Kidney epithelial cell (primary cell): ENCODE results near the gene GDF2. TPM values are rescaled to one million over a fixed set of nuclear protein-coding genes. Genes with fewer than 3 reads are reported as not detected.

Source experiments
- DNase-seq: peaks from one replicate; pipeline ENCODE4 v3.0.0-alpha.2; 2010; ENCODE audit warnings: low read depth
- H3K27me3 ChIP-seq: 2 replicates; pipeline ENCODE4 v1.6.0; 2011; ENCODE audit warnings: low read length; ENCODE audit not compliant: control insufficient read depth, insufficient read depth
- H3K36me3 ChIP-seq: 2 replicates; pipeline ENCODE4 v1.5.1; 2011; ENCODE audit warnings: low read length; ENCODE audit not compliant: control insufficient read depth, insufficient read depth
- H3K4me3 ChIP-seq: 2 replicates; pipeline ENCODE4 v1.5.1; 2011; ENCODE audit warnings: low read depth, mild to moderate bottlenecking, control low read depth, low read length
- total RNA-seq: library from RNA; depleted of rRNA; stranded (reverse); fragments of >200 nt; gene quantifications from 2 replicates; pipeline ENCODE4 v1.2.3, GENCODE V29; 2015
- TF ChIP-seq, protein P1 (sequence below): IDR thresholded peaks from 2 replicates; pipeline ENCODE4 v1.5.1; 2011; ENCODE audit warnings: mild to moderate bottlenecking, moderate library complexity, low read length, control low read depth, inconsistent platforms; ENCODE audit not compliant: insufficient read depth, poor library complexity, severe bottlenecking

GDF2 gene
- total RNA-seq, 1 donor from 2014 or later = not detected

DNA sequence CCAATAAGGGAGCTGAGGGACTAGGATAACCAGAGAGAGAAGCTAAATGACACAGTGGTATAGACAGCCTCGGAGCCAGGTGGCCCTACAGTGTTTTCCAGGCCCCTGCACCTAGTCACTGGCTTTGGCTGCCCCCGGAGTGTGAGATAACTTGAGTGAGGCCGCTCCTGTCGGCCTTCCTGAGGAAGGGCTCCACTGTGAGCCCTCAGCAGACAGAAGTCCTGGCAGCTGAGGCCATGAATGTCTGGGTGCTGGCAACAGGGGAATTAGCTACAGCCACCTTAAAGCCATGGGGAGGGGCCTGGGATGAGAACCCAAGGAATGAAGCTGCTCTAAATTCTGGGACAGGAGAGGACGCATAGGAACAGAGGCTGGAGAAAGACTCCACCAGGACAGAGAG is 26.8 kb upstream of the GDF2 start:
- peaks cover 36% of the 10 kb centered on the region for H3K27me3 ChIP-seq
- H3K4me3 ChIP-seq = no peak overlapping the region
- DNase-seq = no peak
- TF ChIP-seq, protein P1, sequence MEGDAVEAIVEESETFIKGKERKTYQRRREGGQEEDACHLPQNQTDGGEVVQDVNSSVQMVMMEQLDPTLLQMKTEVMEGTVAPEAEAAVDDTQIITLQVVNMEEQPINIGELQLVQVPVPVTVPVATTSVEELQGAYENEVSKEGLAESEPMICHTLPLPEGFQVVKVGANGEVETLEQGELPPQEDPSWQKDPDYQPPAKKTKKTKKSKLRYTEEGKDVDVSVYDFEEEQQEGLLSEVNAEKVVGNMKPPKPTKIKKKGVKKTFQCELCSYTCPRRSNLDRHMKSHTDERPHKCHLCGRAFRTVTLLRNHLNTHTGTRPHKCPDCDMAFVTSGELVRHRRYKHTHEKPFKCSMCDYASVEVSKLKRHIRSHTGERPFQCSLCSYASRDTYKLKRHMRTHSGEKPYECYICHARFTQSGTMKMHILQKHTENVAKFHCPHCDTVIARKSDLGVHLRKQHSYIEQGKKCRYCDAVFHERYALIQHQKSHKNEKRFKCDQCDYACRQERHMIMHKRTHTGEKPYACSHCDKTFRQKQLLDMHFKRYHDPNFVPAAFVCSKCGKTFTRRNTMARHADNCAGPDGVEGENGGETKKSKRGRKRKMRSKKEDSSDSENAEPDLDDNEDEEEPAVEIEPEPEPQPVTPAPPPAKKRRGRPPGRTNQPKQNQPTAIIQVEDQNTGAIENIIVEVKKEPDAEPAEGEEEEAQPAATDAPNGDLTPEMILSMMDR = no peak
- no peaks in the 10 kb centered on the region for H3K36me3 ChIP-seq

DNA sequence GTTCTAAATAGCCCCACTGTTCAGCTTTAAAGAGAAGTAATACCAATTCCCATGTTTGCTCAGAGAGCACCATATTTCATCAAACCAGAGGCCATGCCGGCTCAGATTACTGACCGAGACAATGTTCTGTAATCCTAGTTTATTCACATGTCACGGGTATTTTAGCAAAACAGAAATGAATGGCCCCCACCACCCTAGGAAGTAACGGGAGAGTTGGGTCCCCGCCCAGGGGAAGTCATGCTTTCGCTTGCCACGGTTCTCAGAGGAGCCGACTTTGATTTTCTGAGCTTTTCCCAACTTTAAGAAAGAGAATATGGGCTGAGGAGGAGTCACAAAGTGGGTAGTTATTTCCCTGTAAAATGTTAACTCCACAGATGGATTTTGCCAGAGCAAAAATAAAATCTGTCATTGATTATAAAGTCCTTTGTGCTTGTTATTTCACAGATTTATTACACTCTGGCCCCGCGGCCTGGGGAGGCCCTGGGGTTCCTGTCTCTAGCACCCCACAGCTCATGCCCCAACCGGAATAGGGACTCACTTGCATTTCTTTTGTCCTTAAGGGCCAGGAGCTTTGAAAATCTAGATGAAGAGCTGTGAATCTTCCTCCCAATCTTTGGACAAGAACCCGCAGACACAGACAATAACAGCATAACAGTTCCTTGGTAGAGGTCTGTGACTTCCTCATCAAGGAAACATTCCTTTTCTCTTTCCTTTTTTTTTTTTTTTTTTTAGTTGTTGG is 25.9 kb upstream of the GDF2 start:
- Histone ChIP-seq H3K36me3 (no peaks in the 10 kb centered on the region), H3K27me3 (peaks cover 45% of the 10 kb centered on the region), H3K4me3 (no peak overlapping the region)
- TF ChIP-seq, protein P1 = no peak
- DNase-seq = no peak

DNA sequence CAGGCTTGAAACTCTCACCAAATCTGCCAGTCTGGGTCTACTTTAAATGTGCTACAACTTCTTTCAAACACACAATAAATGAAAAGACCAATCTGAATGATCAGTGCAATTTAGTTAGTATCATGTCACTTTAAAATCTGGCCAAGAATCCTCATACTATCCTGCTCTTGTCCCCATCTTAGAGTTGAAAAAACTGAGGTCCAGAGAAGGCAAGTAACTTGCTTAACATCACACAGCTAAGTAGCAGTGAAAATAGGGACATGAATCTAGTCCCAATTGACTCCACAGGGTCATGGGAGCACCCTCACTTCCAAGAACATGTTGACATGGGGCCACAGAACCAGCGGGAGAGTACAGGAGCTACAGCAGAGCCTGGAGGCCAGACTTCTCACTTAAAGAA is 25.3 kb upstream of the GDF2 start:
- H3K27me3 ChIP-seq = peaks cover 51% of the 10 kb centered on the region

DNA sequence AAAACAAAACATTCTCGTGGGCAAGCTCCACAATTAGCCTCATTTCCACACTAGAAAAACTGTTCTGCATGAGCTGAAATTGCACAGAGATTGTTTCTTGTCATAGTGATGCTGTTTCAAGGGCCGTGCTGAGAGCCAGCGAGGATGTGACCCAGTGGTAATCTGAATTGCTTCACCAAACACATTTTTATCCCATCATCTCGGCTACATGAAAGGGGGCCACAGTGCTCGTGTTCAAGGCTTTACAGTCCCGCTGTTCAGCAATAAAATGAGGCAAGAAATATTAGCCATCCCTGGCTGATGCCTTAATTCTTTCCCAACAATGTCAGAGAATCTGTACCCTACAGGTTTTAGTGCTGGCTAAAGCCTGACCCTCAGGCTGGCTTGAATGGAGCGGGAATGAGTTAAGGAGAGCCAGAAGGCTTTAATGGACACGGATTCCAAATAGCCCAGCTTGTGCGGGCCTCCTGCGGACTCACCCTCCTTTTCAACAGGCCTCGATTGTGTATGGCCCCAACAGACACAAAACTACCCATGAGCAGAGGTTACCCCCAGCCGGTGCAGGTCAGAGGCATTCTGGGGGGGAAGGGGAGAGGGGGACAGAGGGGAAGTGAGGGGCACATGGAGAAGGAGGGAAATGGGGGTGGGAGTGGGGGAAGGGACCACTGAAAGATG is 24.3 kb upstream of the GDF2 start:
- no peak overlapping the region for H3K4me3 ChIP-seq
- DNase-seq = no peak
- H3K27me3 ChIP-seq = peaks cover 59% of the 10 kb centered on the region
- TF ChIP-seq, protein P1 = no peak
- H3K36me3 ChIP-seq = no peaks in the 10 kb centered on the region

More for the DNA sequence above, 25.3 kb upstream of the GDF2 start:
- TF ChIP-seq, protein P1 = no peak
- no peak for DNase-seq
- no peaks in the 10 kb centered on the region for H3K36me3 ChIP-seq
- H3K4me3 ChIP-seq = no peak overlapping the region

DNA sequence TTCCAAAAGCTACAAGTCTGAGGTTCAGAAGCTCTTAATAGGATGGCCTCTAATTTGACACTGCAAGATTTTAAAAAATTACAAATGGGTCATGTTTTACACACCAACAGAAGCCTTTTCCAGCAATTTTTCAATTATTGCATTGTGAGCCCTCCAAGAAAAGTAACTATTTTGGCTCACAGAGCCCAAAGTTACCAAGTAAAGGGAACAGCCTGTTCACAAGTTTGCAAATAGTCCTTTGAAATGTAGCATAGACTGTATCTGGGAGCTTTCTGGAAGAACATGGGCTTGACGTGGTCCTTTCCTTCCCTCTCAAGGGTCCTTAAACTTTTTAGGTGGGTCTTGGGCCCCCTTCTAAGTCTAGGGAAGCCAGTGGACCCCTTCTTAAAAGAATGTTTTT is 23.5 kb upstream of the GDF2 start:
- no peak overlapping the region for H3K4me3 ChIP-seq
- H3K27me3 ChIP-seq = peaks cover 61% of the 10 kb centered on the region
- H3K36me3 ChIP-seq = no peaks in the 10 kb centered on the region
- no peak for DNase-seq
- TF ChIP-seq, protein P1 = no peak
